AG04449 (cell line): ENCODE results near the gene TBC1D5.

ENCODE experiments used
- CTCF ChIA-PET: fragments of 350-600 bp; formaldehyde crosslinking; extraction: SDS; loops from one replicate; lab custom pipeline; 2021; ENCODE audit warnings: antibody characterized with exemption; lab: Yijun Ruan, JAX
- POLR2A ChIA-PET: fragments of 400-600, 350-600 bp; formaldehyde crosslinking; extraction: SDS; loops from one replicate; lab custom pipeline; 2020; ENCODE audit warnings: antibody characterized with exemption, inconsistent platforms; lab: Yijun Ruan, JAX
- DNase-seq: peaks from one replicate; pipeline ENCODE4 v3.0.0-alpha.2; 2010; ENCODE audit warnings: low read depth, low spot score
- H3K4me3 ChIP-seq: 2 replicates; pipeline ENCODE4 v1.5.1; 2011; ENCODE audit warnings: low read depth, mild to moderate bottlenecking, control low read depth, low read length
- CTCF ChIP-seq: IDR thresholded peaks from one replicate; pipeline ENCODE4 v1.5.1; 2011; ENCODE audit warnings: mild to moderate bottlenecking, moderate library complexity, low read length, control low read depth, inconsistent platforms; ENCODE audit not compliant: insufficient read depth; ENCODE audit errors: missing control alignments

The TBC1D5 gene

GRCh38 chr3:17141699-17142098 lies 600.7 kb downstream of the TBC1D5 start:
- ChIA-PET CTCF (no interaction called here), POLR2A (no interaction called here)
- no peak overlapping the region for H3K4me3 ChIP-seq
- no peak for DNase-seq
- no peak for TF ChIP-seq CTCF

- TF ChIP-seq CTCF = no peak
- POLR2A ChIA-PET = no interaction called here
- DNase-seq = no peak
- CTCF ChIA-PET = no interaction called here
- H3K4me3 ChIP-seq = no peak overlapping the region
Measured at GRCh38 chr3:17140670-17141505, 601.5 kb downstream of the TBC1D5 start.

DNA sequence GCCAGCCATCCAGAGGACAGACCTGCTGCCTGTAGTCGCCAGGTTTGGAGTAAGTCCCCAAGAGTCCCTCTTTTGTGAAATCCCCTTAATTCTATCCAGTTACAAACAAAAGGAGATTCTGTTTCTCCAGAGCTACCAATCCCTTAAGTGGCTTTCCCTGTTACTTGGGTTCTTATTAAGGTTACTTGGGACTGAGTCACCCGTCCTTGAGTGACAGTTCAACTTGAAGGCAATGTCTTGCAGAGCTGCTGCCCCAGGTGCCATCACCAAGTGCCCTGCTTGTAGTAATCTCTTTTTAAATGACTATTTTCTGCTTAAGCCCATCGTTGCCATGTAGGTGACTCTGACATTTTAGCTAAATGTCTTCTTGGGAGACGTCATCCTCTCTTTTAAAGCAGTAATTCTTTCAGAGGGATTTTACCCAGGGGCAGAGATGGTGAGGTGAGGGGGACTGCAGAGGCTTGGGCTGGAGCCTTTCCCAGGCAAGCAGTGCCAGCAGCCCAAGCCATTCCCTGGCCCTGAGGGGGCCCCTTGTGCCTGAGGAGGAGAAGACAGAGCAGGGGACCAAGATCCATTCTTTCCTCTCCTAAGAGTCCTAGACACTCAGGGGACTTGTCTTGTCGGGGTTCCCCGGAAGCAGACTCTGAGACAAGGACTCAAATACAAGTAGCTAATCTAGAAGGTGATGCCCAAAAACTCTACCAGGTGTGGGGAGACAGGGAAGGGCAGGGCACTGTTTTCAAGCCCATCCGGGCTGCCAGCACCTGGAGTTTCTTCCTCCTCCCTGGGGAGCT lies 604.0 kb downstream of the TBC1D5 start:
- ChIA-PET POLR2A (no interaction called here), CTCF (interaction anchor here (1.0 kb wide), 1 partner anchor 15 kb away, joined by 3 read pairs; no protein-coding TSS in a partner anchor)
- H3K4me3 ChIP-seq = no peak overlapping the region
- TF ChIP-seq CTCF = no peak
- DNase-seq = no peak

DNA sequence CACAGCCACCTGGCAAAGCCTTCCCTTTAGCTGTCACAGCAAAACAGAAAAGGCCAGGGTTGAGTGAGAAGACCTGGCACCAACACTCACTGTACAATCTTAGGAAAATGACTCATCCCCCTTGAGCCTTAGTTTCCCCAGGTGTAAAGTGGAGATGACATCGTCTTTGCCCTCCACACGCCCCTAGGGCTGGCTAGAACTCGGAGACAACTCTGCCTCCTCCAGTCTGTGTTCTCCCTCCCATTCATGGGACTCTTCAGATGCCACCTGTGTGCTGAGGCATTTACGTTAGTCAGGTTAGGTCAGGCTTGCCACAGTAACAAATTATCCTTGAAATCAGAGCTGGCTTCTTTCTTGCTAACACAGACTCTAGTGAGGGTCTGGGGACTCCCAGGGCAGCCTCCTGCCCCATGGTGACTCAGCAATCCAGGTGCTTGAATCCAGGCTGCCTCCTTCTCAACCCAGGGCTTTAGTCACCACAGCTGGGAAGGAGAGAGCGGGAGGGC lies 605.1 kb downstream of the TBC1D5 start:
- POLR2A ChIA-PET = no interaction called here
- H3K4me3 ChIP-seq = no peak overlapping the region
- CTCF ChIA-PET = no interaction called here
- no peak for DNase-seq
- TF ChIP-seq CTCF = no peak

GRCh38 chr3:17136136-17136721 lies 606.2 kb downstream of the TBC1D5 start:
- no peak overlapping the region for H3K4me3 ChIP-seq
- CTCF ChIA-PET = no interaction called here
- DNase-seq = no peak
- POLR2A ChIA-PET = no interaction called here
- TF ChIP-seq CTCF = no peak
